Ovary (tissue), 3 donors: Measurements from ENCODE around the gene UBXN6.

Experiments
- EP300 ChIP-seq: sonication (generic); formaldehyde crosslinking; IDR thresholded peaks from one replicate; pipeline ENCODE4 v1.6.1; 2017; ENCODE audit warnings: antibody characterized with exemption
- POLR2A ChIP-seq: fragments of 450-650 bp; IDR thresholded peaks from one replicate; pipeline ENCODE4 v1.6.1; 2017; ENCODE audit warnings: antibody characterized with exemption, mild to moderate bottlenecking, moderate library complexity
- TF ChIP-seq, protein P1 (sequence below), 3 donors: fragments of 450-650 bp in 2 of 3; fragments of 200-600 bp in 1 of 3; IDR thresholded peaks; one replicate each; pipeline versions ENCODE4 v1.5.1 to v1.8.0; 2016 to 2022; ENCODE audit warnings: antibody characterized with exemption in 3 of 3, mild to moderate bottlenecking in 1 of 3
- donor health status: DM: no; HTN: no; CAD: no.

DNA sequence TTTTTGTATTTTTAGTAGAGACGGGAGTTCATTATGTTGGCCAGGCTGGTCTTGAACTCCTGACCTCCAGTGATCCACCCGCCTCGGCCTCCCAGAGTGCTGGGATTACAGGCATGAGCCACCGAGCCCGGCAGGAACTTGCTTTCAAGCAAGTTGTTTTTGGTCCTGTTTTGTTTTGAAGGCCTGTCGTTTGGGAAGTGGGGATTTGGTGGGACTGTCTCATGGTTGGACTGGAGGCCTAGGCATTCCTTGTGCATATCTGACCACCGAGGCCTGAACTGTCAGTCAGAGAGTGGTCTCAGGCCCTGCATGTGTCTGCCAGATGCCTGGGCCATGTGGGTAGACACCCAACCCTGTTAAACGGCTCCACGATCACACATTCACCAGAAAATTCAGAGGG, 26.3 kb downstream of the UBXN6 start:
- TF ChIP-seq, protein P1, sequence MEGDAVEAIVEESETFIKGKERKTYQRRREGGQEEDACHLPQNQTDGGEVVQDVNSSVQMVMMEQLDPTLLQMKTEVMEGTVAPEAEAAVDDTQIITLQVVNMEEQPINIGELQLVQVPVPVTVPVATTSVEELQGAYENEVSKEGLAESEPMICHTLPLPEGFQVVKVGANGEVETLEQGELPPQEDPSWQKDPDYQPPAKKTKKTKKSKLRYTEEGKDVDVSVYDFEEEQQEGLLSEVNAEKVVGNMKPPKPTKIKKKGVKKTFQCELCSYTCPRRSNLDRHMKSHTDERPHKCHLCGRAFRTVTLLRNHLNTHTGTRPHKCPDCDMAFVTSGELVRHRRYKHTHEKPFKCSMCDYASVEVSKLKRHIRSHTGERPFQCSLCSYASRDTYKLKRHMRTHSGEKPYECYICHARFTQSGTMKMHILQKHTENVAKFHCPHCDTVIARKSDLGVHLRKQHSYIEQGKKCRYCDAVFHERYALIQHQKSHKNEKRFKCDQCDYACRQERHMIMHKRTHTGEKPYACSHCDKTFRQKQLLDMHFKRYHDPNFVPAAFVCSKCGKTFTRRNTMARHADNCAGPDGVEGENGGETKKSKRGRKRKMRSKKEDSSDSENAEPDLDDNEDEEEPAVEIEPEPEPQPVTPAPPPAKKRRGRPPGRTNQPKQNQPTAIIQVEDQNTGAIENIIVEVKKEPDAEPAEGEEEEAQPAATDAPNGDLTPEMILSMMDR (IDR thresholded peaks at IDR 0.05): no peak
- TF ChIP-seq EP300 (no peak), POLR2A (no peak)
